ENCODE measurements around the gene PDE11A. TPM values are rescaled to one million over a fixed set of nuclear protein-coding genes. Genes with fewer than 3 reads are reported as not detected.

Gene PDE11A
- total and polyA plus RNA-seq, 2 experiments from 2014 or later = 0.34 to 0.86 TPM

DNA sequence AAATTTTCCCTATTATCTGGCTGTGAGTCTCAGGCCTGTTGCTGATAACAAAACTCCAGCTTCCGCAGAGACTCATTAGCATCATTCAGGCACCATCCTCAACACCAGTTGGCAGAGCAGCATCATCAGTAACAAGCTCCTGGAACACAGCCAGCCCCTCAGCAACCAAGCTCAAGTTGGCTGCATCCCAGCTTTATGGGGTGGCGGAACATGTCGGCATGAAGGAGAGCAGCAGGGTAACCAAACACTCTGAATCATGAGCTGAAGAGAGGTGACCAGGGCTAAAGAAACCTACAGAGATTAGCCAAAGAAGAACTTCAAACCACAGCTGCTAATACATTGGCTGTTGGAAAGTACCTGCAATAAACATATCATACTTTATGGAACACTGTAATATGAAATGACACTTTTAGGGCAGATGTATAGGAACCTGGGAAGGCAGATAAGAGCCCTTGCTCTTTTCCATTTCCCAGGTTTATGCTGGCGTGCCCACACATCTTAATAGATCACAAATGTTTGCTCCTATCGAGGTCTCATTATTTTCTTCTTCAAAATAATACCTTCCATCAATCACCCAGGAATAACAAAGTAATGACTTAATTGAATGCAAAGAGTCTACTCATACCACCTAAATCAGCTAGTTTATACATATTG lies 63.8 kb downstream of the PDE11A start:
- Histone ChIP-seq H3K4me1 (ENCODE audit: insufficient read depth) (peaks cover 34% of the 10 kb centered on the region), H3K27me3 (replicated peaks; ENCODE audit: insufficient read depth) (no peaks in the 10 kb centered on the region), H3K9me2 (ENCODE audit: insufficient read depth) (no peaks in the 10 kb centered on the region; the same call in 1 of the 2 replicates), H3K4me2 (ENCODE audit: unreplicated experiment) (no peak overlapping the region), H3K4me3 (no peak overlapping the region), H4K20me1 (ENCODE audit: insufficient read depth) (no peaks in the 10 kb centered on the region), H2AFZ (no peak overlapping the region; the same call in 1 of the 2 replicates), H3K36me3 (ENCODE audit: low read depth) (no peaks in the 10 kb centered on the region), H3F3A (ENCODE audit: insufficient read depth) (peaks cover 18% of the 10 kb centered on the region), H3K79me2 (ENCODE audit: insufficient read depth) (no peaks in the 10 kb centered on the region), H3K9me3 (ENCODE audit: low read depth) (no peaks in the 10 kb centered on the region), H3K9ac (no peak overlapping the region), H3K27ac (no peak overlapping the region)
- WGBS, 2 experiments (ENCODE audit: low coverage in 1 of 2, low lambda C conversion rate in 2 of 2, missing lambda C conversion rate in 2 of 2) = 36 to 41% methylated on average over 5 of the region's 5 CpGs
- DNase-seq = peak; percentile 60
- in situ Hi-C loops (cut with MboI) = no loop called here
- TF ChIP-seq EZH2 (IDR thresholded peaks at IDR 0.05; ENCODE audit: insufficient read depth, poor library complexity, severe bottlenecking) (no peak), EZH2phosphoT487 (IDR thresholded peaks at IDR 0.05; ENCODE audit: insufficient read depth, low read depth) (no peak)

DNA sequence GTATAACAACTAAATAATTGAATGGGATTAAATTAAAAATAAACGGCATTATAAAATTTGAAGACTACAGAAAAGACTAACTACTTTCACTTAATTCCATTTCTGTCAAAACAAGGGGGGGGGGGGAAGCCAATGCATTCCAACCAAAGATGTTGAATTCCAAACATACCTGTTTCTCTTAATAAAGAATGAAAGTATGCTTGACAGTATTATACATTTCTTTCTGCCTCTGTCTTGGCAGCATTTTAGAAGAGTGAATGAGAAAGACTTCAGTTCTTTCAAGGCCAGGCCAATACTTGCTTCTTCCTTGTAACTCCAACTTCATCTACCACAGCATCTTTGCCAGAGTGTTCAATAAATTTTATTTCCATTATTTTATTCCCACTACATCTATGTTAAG lies 65.9 kb downstream of the PDE11A start:
- no peaks in the 10 kb centered on the region for H3K27me3 ChIP-seq (replicated peaks; ENCODE audit: insufficient read depth)
- H3K9me3 ChIP-seq (ENCODE audit: low read depth) = no peaks in the 10 kb centered on the region
- WGBS, 2 experiments (ENCODE audit: low coverage in 1 of 2, low lambda C conversion rate in 2 of 2, missing lambda C conversion rate in 2 of 2) = 35 to 55% methylated on average over 1 of the region's 1 CpG
- no peak overlapping the region; the same call in 1 of the 2 replicates for H2AFZ ChIP-seq
- DNase-seq = no peak
- H3K79me2 ChIP-seq (ENCODE audit: insufficient read depth) = no peaks in the 10 kb centered on the region
- no peaks in the 10 kb centered on the region for H4K20me1 ChIP-seq (ENCODE audit: insufficient read depth)
- peaks cover 18% of the 10 kb centered on the region for H3F3A ChIP-seq (ENCODE audit: insufficient read depth)
- peaks cover 34% of the 10 kb centered on the region for H3K4me1 ChIP-seq (ENCODE audit: insufficient read depth)
- TF ChIP-seq EZH2 (IDR thresholded peaks at IDR 0.05; ENCODE audit: insufficient read depth, poor library complexity, severe bottlenecking) (no peak), EZH2phosphoT487 (IDR thresholded peaks at IDR 0.05; ENCODE audit: insufficient read depth, low read depth) (no peak)
- no peak overlapping the region for H3K4me3 ChIP-seq
- no peaks in the 10 kb centered on the region; the same call in 1 of the 2 replicates for H3K9me2 ChIP-seq (ENCODE audit: insufficient read depth)
- no peaks in the 10 kb centered on the region for H3K36me3 ChIP-seq (ENCODE audit: low read depth)
- in situ Hi-C loops (cut with MboI) = no loop called here
- no peak overlapping the region for H3K27ac ChIP-seq
- peak overlapping the region; percentile 32 for H3K4me2 ChIP-seq (ENCODE audit: unreplicated experiment)
- no peak overlapping the region for H3K9ac ChIP-seq

DNA sequence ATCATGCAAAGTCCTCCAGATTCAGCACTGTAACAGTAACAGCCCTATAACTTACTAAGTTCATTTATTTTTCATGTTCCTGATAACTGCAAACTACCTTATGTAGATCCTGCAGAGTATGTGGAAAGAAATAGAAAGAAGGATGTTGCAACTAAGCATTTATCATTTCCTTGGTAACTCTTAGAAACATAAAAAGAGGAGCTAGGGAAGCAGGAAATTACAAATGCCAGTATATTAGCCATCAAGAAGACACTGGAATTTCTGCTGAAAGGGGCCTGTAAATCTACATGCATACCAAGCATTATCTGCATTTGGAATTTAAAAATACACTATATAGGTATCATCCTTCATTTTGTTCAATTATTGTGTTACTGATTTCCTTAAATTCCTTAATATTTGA lies 66.8 kb downstream of the PDE11A start:
- Histone ChIP-seq H3K4me1 (ENCODE audit: insufficient read depth) (peaks cover 32% of the 10 kb centered on the region), H4K20me1 (ENCODE audit: insufficient read depth) (no peaks in the 10 kb centered on the region), H3K9me2 (ENCODE audit: insufficient read depth) (no peaks in the 10 kb centered on the region; the same call in 1 of the 2 replicates), H3K9me3 (ENCODE audit: low read depth) (no peaks in the 10 kb centered on the region), H3F3A (ENCODE audit: insufficient read depth) (peaks cover 18% of the 10 kb centered on the region), H3K9ac (no peak overlapping the region), H3K36me3 (ENCODE audit: low read depth) (no peaks in the 10 kb centered on the region), H3K27ac (peak overlapping the region; percentile 63), H3K27me3 (replicated peaks; ENCODE audit: insufficient read depth) (no peaks in the 10 kb centered on the region), H3K79me2 (ENCODE audit: insufficient read depth) (no peaks in the 10 kb centered on the region), H3K4me3 (no peak overlapping the region), H3K4me2 (ENCODE audit: unreplicated experiment) (peak overlapping the region; percentile 63), H2AFZ (no peak overlapping the region; the same call in 1 of the 2 replicates)
- no peak for TF ChIP-seq EZH2phosphoT487 (IDR thresholded peaks at IDR 0.05; ENCODE audit: insufficient read depth, low read depth)
- TF ChIP-seq EZH2 (IDR thresholded peaks at IDR 0.05; ENCODE audit: insufficient read depth, poor library complexity, severe bottlenecking) = no peak
- peak; percentile 62 for DNase-seq
- in situ Hi-C loops (cut with MboI) = no loop called here

DNA sequence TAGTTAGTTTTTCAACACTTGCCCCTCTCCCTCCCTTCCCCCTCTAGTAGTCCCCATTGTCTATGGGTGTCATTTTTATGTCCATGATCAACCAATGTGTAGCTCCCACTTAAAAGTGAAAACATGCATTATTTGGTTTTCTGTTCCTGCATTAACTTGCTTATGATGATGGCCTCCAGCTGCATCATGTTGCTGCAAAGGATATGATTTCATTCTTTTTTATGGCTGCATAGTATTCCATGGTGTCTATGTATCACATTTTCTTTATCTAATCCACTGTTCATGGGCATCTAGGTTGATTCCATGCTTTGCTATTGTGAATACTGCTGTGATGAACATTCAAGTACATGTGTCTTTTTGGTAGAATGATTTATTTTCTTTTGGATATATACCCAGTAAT lies 70.5 kb downstream of the PDE11A start:
- Histone ChIP-seq H2AFZ (no peak overlapping the region), H3K4me3 (no peak overlapping the region), H3K9me3 (ENCODE audit: low read depth) (no peaks in the 10 kb centered on the region), H3K4me1 (ENCODE audit: insufficient read depth) (peaks cover 41% of the 10 kb centered on the region), H3K4me2 (ENCODE audit: unreplicated experiment) (no peak overlapping the region), H4K20me1 (ENCODE audit: insufficient read depth) (no peaks in the 10 kb centered on the region), H3F3A (ENCODE audit: insufficient read depth) (peaks cover 38% of the 10 kb centered on the region), H3K9ac (no peak overlapping the region), H3K27me3 (replicated peaks; ENCODE audit: insufficient read depth) (no peaks in the 10 kb centered on the region), H3K36me3 (ENCODE audit: low read depth) (no peaks in the 10 kb centered on the region), H3K9me2 (ENCODE audit: insufficient read depth) (no peaks in the 10 kb centered on the region; the same call in 1 of the 2 replicates), H3K79me2 (ENCODE audit: insufficient read depth) (no peaks in the 10 kb centered on the region), H3K27ac (no peak overlapping the region)
- TF ChIP-seq EZH2 (IDR thresholded peaks at IDR 0.05; ENCODE audit: insufficient read depth, poor library complexity, severe bottlenecking) (no peak), EZH2phosphoT487 (IDR thresholded peaks at IDR 0.05; ENCODE audit: insufficient read depth, low read depth) (no peak)
- no peak for DNase-seq
- in situ Hi-C loops (cut with MboI) = no loop called here

All from GM23248 (cell line).